Upper lobe of left lung (tissue), 4 donors: ENCODE measurements around the gene MST1R.

ENCODE experiments used
- CTCF ChIP-seq, 6 experiments: fragments of 450-650 bp in 4 of 6; fragments of 200-600 bp in 2 of 6; sonication (generic) in 2 of 6; IDR thresholded peaks; one replicate each; pipeline ENCODE4 v1.5.1; 2016 to 2019; ENCODE audit warnings: antibody characterized with exemption in 6 of 6
- EP300 ChIP-seq, 4 donors: sonication (generic); formaldehyde crosslinking; IDR thresholded peaks; one replicate each; pipeline ENCODE4 v1.5.1; 2017; ENCODE audit warnings: antibody characterized with exemption in 4 of 4, control low read depth in 2 of 4
- POLR2A ChIP-seq, 4 donors: fragments of 450-650 bp; IDR thresholded peaks; one replicate each; pipeline ENCODE4 v1.5.1; 2016 to 2017; ENCODE audit warnings: antibody characterized with exemption in 4 of 4, mild to moderate bottlenecking in 2 of 4
- POLR2AphosphoS5 ChIP-seq, 2 donors: sonication (generic); formaldehyde crosslinking; IDR thresholded peaks; one replicate each; pipeline ENCODE4 v1.5.1; 2017; ENCODE audit warnings: antibody characterized with exemption in 2 of 2

DNA sequence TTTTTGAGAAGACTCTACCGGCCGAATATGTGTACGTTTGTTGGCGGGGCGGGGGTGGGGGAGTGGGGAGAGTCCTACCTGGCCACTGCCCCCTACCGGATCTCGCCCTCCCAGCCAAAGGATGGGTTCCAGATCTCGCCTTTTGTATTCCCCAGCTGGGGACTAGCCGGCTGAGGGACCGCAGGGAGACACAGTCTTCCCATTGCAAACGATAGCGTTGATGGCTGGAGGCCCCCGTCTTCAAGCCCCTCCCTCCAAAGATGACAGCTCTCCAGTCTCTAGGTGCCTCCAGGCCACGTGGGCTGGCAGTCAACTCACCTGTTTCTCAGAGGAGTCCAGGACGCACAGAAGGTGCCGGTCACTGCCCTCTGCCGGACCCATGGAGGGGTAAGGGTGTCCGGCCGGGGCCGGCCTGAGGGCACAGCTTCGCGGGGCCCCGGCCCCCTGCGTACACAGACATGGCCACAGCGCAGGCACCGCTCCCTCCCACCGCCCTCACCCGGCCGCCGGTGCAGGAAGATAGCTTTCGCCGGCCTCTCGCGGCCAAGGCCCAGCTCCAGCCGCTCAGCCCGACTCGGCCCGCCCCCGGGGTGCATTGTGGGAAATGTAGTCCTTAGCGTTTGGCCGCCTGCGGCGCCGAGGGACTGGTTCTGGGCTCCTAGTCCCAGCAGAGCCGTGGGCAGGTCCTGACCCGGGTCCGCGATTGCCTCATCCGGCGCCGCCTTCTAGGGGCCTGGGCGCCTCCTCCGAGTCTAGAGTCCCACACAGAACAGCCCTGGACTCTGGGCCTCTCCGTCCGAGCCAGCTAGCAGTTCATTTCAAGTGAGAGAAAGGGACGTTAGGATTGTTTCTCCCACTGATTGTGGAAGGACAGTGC lies 25.9 kb upstream of the MST1R start, which contains the start of gene MON1A:
- peak in 4 of 6 experiments; percentile 3 to 65 (median 42) for TF ChIP-seq CTCF (IDR thresholded peaks at IDR 0.05)
- TF ChIP-seq POLR2A (IDR thresholded peaks at IDR 0.05), result peak in 3 of 4 donors; percentile 44 to 73 (median 51)
- TF ChIP-seq POLR2AphosphoS5 (IDR thresholded peaks at IDR 0.05), result peak in 1 of 2 donors; percentile 69
- TF ChIP-seq EP300 (IDR thresholded peaks at IDR 0.05), result peak in 1 of 4 donors; percentile 40
